Measurements from ENCODE around the gene PLCH1. TPM values are rescaled to one million over a fixed set of nuclear protein-coding genes. Genes with fewer than 3 reads are reported as not detected.
"Not testable (repeated sequence)": the region's sequence is repeated elsewhere in the genome, so short reads cannot be mapped to it uniquely, and the experiment has no call there.

Gene PLCH1
- total RNA-seq, 1 donor from 2014 or later: 0.26 TPM

DNA sequence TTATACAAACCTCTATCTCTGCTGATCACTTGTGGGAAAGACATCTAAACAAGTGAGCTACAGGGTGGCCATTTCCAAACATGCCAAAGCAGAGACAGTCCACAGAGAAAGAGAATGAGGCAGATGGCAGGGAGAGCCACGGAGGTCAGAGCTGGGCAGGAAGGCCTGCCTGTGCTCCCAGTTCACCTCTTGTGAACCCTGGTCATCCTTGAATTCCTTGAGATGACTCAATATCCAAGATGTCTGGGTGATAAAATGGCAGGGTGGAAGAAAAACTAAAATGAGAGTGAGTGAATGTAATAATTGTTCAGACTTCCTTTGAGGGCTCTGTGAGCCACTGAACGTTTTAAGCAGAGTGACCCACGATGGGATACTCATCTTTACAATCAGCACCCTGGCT, 104.8 kb downstream of the PLCH1 start:
- FAIRE-seq (no peak), DNase-seq (ENCODE audit: low read depth) (no peak)
- TF ChIP-seq, protein P1, sequence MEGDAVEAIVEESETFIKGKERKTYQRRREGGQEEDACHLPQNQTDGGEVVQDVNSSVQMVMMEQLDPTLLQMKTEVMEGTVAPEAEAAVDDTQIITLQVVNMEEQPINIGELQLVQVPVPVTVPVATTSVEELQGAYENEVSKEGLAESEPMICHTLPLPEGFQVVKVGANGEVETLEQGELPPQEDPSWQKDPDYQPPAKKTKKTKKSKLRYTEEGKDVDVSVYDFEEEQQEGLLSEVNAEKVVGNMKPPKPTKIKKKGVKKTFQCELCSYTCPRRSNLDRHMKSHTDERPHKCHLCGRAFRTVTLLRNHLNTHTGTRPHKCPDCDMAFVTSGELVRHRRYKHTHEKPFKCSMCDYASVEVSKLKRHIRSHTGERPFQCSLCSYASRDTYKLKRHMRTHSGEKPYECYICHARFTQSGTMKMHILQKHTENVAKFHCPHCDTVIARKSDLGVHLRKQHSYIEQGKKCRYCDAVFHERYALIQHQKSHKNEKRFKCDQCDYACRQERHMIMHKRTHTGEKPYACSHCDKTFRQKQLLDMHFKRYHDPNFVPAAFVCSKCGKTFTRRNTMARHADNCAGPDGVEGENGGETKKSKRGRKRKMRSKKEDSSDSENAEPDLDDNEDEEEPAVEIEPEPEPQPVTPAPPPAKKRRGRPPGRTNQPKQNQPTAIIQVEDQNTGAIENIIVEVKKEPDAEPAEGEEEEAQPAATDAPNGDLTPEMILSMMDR (IDR thresholded peaks at IDR 0.05; ENCODE audit: insufficient read depth, low read length, severe bottlenecking): no peak
- Histone ChIP-seq H3K27me3 (ENCODE audit: control insufficient read depth, insufficient read depth, low read length) (no peaks in the 10 kb centered on the region), H3K36me3 (ENCODE audit: control insufficient read depth, insufficient read depth, low read length) (no peaks in the 10 kb centered on the region), H3K4me3 (ENCODE audit: low read depth, low read length) (no peak overlapping the region)

DNA sequence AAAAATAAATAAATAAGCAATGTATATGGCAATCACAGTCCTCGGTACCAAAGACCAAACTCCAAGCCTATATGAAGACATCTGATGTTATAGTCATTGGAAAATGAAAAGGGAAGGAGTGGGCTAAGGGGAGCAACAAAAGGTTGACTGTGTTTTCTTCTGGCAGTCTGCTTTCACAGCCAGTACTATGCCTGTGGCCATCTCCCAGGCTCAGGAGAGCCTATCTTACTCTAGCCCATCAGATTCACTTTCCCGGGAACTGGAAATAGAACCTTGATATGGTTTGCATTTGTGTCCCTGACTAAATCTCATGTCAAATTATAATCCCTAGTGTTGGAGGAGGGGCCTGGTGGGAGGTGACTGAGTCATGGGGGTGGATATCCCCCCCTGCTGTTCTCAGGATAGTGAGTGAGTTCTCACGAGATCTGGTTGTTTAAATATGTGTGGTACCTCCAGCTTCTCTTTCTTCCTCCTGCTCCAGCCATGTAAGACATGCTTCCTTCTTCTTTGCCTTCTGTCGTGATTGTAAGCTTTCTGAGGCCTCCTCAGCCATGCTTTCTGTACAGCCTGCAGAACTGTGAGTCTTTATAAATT, 105.3 kb downstream of the PLCH1 start:
- FAIRE-seq (no peak), DNase-seq (ENCODE audit: low read depth) (no peak)
- Histone ChIP-seq H3K4me3 (ENCODE audit: low read depth, low read length) (no peak overlapping the region), H3K36me3 (ENCODE audit: control insufficient read depth, insufficient read depth, low read length) (no peaks in the 10 kb centered on the region), H3K27me3 (ENCODE audit: control insufficient read depth, insufficient read depth, low read length) (no peaks in the 10 kb centered on the region)
- TF ChIP-seq, protein P1 (IDR thresholded peaks at IDR 0.05; ENCODE audit: insufficient read depth, low read length, severe bottlenecking): no peak

DNA sequence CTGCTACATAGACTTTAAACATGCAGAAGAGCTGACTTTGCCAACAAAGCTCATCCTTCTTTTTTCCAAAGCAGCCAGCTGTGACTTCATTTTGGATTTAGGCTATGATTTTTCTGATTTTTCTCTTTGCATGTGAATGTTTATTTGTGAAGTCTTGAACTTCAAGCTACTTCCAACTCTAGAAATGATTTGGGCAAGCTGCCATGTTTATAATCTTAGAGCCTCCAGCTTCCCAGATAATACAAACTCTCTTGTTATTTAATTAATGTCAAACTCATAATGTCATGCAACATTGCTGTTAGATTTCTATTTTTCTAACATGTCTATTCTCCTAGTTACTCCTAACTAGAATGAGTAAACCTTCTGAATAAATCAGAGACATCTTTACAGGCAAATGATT, 106.4 kb downstream of the PLCH1 start:
- not testable (repeated sequence) for H3K27me3 ChIP-seq (ENCODE audit: control insufficient read depth, insufficient read depth, low read length); H3K4me3 ChIP-seq (ENCODE audit: low read depth, low read length); H3K36me3 ChIP-seq (ENCODE audit: control insufficient read depth, insufficient read depth, low read length); DNase-seq (ENCODE audit: low read depth)
- FAIRE-seq: peak; percentile 28

DNA sequence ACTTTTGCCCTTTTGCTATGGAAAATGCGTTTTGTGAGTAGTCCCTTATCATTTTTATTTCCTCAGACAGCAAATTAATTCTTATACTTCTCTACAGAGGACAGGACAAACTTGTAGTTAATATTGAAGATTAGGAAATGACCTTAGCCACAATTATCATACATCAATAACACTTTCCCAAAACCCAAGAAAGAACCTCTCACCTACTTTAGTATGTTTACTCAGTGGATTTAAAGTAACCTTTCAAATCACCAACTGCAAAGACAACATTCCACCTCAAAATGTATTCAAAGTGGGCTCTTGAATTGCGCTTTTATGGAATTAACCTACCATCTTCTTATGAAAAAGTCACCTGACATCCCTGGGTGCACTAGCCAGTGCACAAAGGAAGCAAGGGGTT, 107.3 kb downstream of the PLCH1 start:
- Histone ChIP-seq H3K27me3 (ENCODE audit: control insufficient read depth, insufficient read depth, low read length) (no peaks in the 10 kb centered on the region), H3K36me3 (ENCODE audit: control insufficient read depth, insufficient read depth, low read length) (no peaks in the 10 kb centered on the region), H3K4me3 (ENCODE audit: low read depth, low read length) (no peak overlapping the region)
- no peak for FAIRE-seq
- TF ChIP-seq, protein P1 (IDR thresholded peaks at IDR 0.05; ENCODE audit: insufficient read depth, low read length, severe bottlenecking): no peak
- DNase-seq (ENCODE audit: low read depth): no peak

DNA sequence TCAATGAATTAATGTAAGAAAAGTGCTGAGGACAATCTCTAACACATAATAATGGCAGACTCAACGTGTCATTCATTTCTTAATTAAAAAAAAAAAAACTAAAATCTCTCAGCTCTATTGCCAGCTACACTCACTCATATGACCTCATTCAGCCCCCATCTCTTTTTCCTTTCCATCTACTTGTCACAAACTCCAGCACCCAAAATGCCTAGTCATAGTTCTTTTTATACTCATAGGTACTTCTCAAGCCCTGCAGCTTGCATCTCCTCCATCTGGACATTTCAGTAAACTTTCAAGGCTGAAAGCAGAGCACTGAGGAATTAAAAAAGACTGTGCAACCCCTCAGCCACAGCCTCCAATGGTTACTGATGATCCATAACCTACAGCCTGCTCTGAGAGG, 109.8 kb downstream of the PLCH1 start:
- Histone ChIP-seq H3K27me3 (ENCODE audit: control insufficient read depth, insufficient read depth, low read length) (no peaks in the 10 kb centered on the region), H3K36me3 (ENCODE audit: control insufficient read depth, insufficient read depth, low read length) (no peaks in the 10 kb centered on the region), H3K4me3 (ENCODE audit: low read depth, low read length) (no peak overlapping the region)
- DNase-seq (ENCODE audit: low read depth) (no peak), FAIRE-seq (no peak)
- TF ChIP-seq, protein P1 (IDR thresholded peaks at IDR 0.05; ENCODE audit: insufficient read depth, low read length, severe bottlenecking): no peak

- FAIRE-seq (peak; percentile 83), DNase-seq (ENCODE audit: low read depth) (no peak)
- TF ChIP-seq, protein P1 (IDR thresholded peaks at IDR 0.05; ENCODE audit: insufficient read depth, low read length, severe bottlenecking): no peak
- H3K36me3 ChIP-seq (ENCODE audit: control insufficient read depth, insufficient read depth, low read length): no peaks in the 10 kb centered on the region
- no peaks in the 10 kb centered on the region for H3K27me3 ChIP-seq (ENCODE audit: control insufficient read depth, insufficient read depth, low read length)
- H3K4me3 ChIP-seq (ENCODE audit: low read depth, low read length): no peak overlapping the region
These were observed 110.7 kb downstream of the PLCH1 start for GRCh38 chr3:155634121-155634719.

All from bronchial epithelial cell (primary cell).